OCI-LY1 (cell line): Measurements from ENCODE around the gene MYEOV.

Experiments
- CTCF ChIP-seq: fragments of 200-600 bp; sonication (generic), shearing (Covaris generic); IDR thresholded peaks from 2 replicates; pipeline ENCODE4 v1.5.1; 2017; ENCODE audit warnings: mild to moderate bottlenecking, antibody characterized with exemption, low read length, moderate library complexity, mixed read lengths
- EZH2 ChIP-seq: fragments of 200-600 bp; sonication (generic), shearing (Covaris generic); IDR thresholded peaks from 2 replicates; pipeline ENCODE4 v1.8.0; 2017; ENCODE audit warnings: borderline replicate concordance, mixed run types, mild to moderate bottlenecking, antibody characterized with exemption, low read length, moderate library complexity, mixed read lengths

- TF ChIP-seq CTCF, result no peak
- TF ChIP-seq EZH2, result no peak
Measured at GRCh38 chr11:69328231-69328630, 34.3 kb downstream of the MYEOV start.
